Left kidney (tissue), 8 donors: ENCODE results near the gene NECTIN3. TPM values are rescaled to one million over a fixed set of nuclear protein-coding genes. Genes with fewer than 3 reads are reported as not detected.

Experiments
- DNase-seq: peaks from one replicate; pipeline ENCODE4 v3.0.0-alpha.2; 2013
- long read RNA-seq, 8 donors: transcript quantifications; one replicate each; lab custom pipeline, GENCODE V29; 2026
- polyA plus RNA-seq: library from polyadenylated mRNA; unstranded; fragments of 120-200 nt; gene quantifications from one replicate; pipeline ENCODE4 v1.2.1, GENCODE V29; 2013; ENCODE audit not compliant: insufficient read length

NECTIN3 gene, protein sequence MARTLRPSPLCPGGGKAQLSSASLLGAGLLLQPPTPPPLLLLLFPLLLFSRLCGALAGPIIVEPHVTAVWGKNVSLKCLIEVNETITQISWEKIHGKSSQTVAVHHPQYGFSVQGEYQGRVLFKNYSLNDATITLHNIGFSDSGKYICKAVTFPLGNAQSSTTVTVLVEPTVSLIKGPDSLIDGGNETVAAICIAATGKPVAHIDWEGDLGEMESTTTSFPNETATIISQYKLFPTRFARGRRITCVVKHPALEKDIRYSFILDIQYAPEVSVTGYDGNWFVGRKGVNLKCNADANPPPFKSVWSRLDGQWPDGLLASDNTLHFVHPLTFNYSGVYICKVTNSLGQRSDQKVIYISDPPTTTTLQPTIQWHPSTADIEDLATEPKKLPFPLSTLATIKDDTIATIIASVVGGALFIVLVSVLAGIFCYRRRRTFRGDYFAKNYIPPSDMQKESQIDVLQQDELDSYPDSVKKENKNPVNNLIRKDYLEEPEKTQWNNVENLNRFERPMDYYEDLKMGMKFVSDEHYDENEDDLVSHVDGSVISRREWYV
- polyA plus RNA-seq = 42.1 TPM
- long read RNA-seq, donor 1, partial matches to known transcripts = 0 of 4 reads
- long read RNA-seq, donor 1, other reads (novel, unspliced or antisense) = 0 of 4 reads
- long read RNA-seq, donor 2, transcript NECTIN3-206 (6 exons, 3,664 nt) = major isoform, 9 of 9 reads
- long read RNA-seq, donor 2, partial matches to known transcripts = 0 of 9 reads
- long read RNA-seq, donor 2, other reads (novel, unspliced or antisense) = 0 of 9 reads
- long read RNA-seq, donor 3, transcript NECTIN3-206 (6 exons, 3,664 nt) = major isoform, 5 of 5 reads
- long read RNA-seq, donor 3, partial matches to known transcripts = 0 of 5 reads
- long read RNA-seq, donor 3, other reads (novel, unspliced or antisense) = 0 of 5 reads
- long read RNA-seq, donor 4 = 0 reads
- long read RNA-seq, donor 5, partial matches to known transcripts = 0 of 4 reads
- long read RNA-seq, donor 5, other reads (novel, unspliced or antisense) = 0 of 4 reads
- long read RNA-seq, donor 6, transcript NECTIN3-206 (6 exons, 3,664 nt) = major isoform, 11 of 11 reads
- long read RNA-seq, donor 6, partial matches to known transcripts = 0 of 11 reads
- long read RNA-seq, donor 6, other reads (novel, unspliced or antisense) = 0 of 11 reads
- long read RNA-seq, donor 7, transcript NECTIN3-206 (6 exons, 3,664 nt) = major isoform, 10 of 19 reads
- long read RNA-seq, donor 7, partial matches to known transcripts = 9 of 19 reads
- long read RNA-seq, donor 7, other reads (novel, unspliced or antisense) = 0 of 19 reads
- long read RNA-seq, donor 8, partial matches to known transcripts = 0 of 1 reads
- long read RNA-seq, donor 8, other reads (novel, unspliced or antisense) = 0 of 1 reads

DNA sequence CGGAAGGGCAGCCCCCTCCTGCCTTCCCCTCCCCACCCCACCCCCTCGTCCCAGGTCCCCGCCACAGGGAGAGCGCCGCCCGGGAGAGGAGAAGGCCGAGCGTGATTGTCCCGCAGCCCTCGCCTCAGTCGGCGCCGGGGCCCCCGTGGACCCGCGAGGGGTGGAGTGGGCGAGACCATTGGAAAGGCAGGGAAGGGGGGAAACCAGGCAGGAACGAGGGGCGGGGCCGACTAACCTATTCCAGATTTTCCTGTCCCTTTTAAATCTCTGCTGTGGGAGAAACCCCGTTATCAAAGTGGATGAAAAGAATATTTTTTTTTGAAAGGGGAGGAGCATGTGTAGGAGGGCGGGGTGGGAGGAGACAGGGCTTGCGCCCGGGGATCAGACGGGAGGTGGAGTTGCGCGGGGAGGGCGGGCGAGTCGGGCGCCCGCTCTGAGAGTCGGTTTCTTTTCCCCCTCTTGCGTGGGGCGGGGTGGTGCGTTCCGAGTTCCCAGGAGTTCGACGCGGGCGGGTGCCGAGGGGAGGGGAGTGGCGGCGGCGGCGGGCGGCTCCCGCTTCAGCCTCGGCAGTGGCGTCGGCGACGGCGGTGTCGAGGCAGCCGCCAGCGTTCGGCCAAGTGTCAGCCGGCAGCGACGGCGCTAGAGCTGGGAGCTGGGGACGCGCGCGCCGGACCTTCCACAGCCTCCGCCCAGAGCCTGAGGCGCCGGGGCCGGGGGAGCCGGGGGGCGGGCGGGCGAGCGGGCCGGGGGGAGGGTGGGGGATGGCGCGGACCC, at the start of gene NECTIN3:
Gene NECTIN3, plus strand, starts transcription at position 560 of the 774 bp plus-strand sequence. Its CDS starts 202 bp downstream, at position 762.
- DNase-seq = peak; percentile 95

DNA sequence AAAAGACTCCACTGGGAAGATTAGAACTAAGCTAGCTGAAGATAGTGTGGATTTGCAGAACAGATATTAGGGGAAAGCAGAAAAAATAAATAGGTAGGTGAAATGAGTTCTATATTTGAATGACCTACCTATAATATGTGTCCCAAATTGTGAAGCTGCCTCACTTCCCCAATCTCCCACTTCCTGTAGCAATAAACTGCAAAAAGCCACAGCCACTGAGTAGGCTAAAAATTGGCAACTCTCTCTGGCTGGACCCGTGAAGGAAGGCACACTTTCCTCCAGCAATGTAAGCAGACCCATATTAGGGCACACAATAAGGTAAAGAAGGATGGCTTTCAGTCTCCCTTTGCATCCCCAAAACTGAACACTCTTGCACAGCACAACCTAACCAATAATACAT, 43.7 kb upstream of the NECTIN3 start:
- DNase-seq = no peak

DNA sequence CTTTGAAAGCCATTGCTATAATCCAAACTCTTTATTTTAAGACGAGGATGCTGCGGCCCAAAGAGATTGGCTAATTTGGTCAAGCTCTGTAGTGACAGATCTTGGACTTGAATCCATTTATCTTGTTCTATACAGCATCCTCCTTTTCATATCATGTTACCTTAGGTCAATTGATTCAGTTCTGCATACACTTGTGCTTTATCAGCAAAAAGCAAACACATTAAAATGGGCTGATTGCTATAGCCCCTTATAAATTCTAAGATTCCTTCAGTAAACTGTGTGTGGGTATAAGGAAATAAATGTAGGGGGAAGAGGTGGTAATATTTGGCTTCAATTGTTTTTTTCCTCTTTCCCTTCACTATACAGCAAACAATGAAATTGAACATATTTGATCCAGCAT, 40.1 kb upstream of the NECTIN3 start:
- no peak for DNase-seq

DNA sequence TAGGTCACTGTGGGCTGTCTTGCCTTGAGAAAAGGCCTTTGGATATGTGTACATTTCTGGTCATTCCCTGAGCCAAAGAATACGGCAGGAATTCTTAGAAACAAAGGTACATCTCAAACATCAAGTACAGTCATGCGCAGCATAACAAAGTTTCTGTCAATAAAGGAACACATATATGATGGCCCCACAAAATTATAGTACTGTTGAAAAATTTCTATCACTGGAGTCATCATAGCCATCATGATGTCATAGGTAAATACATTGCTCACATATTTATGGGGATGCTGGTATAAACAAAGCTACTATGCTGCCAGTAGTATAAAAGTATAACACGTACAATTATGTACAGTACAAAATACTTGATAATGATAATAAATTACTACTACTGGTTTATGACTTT, 38.9 kb upstream of the NECTIN3 start:
- no peak for DNase-seq

DNA sequence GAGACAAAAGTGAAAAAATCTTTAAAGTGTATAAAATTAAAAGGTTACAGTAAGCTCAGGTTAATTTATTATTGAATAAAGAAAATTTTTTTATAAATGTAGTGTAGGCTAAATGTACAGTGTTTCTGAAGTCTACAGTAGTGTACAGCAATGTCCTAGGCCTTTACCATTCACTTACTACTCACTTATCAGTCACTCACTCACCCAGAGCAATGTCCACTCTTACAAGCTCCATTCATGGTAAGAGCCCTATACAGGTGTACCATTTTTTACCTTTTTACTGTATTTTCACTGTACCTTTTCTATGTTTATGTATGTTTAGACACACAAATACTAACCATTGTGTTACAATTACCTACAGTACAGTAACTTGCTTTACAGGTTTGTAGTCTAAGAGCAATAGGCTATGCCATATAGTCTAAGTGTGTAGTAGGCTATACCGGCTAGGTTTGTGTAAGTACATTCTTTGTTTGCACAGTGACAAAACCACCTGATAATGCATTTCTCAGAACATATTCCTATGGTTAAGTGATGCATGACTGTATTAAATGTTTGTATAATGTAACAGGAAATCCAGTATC, 38.1 kb upstream of the NECTIN3 start:
- no peak for DNase-seq

DNA sequence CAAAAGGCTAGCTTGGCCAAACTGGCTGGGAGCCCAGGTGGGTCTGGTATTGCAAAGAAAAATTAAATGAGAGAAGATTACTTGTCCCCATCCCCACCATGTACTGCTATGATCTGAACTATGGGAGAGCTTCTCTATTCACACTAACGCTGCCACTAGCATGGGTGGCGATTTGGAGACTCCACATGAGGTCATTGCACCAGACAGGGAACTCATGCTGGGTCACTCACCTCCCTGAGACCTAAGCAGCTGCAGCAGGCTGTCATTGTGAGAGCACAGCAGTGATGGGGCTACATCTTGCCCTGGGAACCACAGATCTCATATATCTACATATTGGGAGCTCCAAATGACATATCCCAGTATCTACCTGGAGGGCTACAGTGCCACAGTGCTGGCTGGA, 36.3 kb upstream of the NECTIN3 start:
- DNase-seq = no peak

DNA sequence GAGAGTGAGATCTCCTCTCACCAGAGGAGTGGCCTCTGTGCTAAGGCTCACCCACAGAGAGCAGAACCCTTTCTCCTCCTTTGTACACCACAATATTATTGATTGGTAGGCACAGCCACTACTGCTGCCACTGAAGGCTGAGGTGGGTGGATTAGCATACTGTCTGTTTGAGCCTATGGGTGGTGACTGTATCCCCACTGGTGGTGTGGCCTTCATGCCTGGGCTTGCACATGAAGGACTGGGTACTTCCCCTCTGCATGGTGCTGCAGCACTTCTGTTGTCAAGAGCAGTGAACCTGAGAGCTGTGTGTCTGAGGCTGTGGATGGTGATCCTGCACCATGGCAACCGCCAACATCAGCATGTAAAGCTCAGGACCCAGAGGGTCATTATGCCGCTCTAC, 35.7 kb upstream of the NECTIN3 start:
- DNase-seq = no peak

DNA sequence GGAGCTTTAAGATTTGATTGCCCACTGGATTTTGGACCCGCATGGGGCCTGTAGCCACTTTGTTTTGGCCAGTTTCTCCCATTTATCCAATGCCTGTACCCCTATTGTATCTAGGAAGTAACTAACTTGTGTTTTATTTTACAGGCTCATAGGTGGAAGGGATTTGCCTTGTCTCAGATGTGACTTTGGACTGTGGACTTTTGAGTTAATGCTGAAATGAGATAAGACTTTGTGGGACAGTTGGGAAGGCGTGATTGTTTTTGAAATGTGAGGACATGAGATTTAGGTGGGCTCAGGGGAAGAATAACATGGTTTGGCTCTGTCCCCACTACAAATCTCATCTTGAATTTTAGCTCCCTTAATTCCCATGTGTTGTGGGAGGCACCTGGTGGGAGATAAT, 30.7 kb upstream of the NECTIN3 start:
- no peak for DNase-seq

DNA sequence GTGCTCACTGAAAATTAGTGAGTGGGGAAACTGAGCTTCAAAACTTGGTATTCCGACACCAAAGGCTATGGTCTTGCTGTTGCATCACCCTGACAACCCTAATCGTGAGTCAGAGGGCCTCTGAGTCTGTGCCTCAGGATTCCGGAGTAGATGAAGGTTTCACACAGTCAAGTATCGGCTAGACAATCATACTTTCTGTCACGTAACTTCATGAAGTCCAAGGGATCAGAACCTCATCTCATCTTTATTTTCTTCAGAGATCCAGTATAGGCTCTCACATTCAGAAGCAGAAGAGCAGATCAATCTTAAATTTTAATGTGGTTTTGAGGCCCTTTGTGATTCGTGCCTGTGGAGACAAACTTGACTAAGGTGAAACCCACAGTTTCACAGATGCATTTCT, 26.1 kb upstream of the NECTIN3 start:
- DNase-seq = no peak

DNA sequence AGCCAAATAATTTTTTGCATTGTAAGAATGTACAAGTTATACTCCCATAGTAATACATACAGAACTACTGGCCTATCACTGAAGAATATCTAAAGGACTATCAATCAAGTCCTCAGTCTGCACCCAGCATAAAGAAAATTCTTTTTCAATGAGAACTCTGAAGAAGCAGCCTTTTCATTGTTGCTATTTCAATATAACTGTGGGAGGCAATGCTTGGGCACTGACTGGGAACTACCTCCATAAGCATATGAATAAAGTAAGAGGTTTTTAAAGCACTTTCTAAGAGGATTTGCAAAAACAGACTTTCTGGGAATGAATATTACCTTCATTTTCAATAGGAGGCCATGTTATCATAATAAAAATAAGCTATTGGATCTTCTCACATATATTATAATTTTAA, 24.6 kb upstream of the NECTIN3 start:
- no peak for DNase-seq

DNA sequence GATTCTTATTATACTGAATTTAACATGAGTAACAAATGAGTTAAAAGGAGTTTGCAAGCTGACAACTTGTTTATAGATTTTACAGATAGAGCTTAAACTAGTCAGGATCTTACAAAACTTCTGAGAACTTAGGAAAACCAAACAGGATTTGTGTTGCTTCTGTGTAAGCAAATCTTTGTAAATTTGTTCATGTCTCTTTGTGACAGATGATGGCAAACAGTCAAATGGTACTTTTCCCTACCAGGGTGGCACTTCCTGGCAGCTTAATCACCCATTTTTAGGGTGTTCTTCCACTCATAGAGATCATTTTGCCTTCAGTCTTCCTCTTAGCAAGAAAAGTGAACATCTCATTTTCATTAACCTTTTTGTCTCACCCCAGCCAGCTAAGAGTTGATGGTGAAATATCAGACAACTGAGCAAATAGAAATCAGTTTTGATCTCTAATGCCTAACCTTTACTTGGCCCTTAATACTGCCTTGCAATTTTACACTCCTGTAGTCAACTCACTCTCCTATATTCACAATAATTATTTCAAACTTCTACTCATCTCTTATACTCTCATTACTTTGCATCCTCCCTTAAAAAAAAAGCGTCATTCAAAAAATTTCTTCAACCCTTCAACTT, 23.7 kb upstream of the NECTIN3 start:
- no peak for DNase-seq

DNA sequence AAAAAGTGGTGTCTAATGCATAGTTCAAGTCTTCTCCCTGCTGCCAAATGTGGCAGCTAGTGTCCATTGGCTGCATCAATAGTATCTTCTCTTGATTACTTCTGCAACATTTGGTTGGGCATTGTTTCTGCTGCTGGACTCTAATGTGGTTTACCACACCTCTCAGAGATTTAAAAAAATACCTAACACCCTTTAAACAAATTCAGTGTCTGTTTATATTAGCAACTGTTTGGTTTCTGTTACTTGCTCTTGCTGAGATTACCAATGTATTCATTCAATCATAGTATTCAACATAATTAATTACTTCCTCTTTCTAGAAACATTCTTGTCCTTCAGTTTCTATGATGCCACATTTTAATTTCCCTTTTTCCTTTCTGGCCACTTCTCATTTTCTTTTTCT, 20.3 kb upstream of the NECTIN3 start:
- no peak for DNase-seq

DNA sequence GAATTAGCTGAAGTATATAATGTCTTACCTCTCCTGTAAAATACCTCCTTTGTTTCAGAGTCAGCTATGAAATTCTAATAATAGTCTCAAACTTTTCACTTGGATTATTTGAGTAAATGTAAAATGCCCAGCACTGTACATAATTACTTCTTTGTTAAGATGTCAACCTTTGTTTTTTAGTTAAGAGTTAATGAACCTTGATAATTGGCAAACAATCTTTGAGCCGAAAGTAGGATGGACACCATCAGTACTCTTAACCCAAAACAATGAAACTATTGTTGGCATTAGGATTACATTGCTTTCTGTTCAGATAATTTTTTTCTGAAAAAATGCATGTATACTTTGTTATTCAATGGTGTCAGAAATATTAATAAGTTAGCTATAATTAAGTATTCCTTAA, 3.0 kb upstream of the NECTIN3 start:
- DNase-seq = no peak

DNA sequence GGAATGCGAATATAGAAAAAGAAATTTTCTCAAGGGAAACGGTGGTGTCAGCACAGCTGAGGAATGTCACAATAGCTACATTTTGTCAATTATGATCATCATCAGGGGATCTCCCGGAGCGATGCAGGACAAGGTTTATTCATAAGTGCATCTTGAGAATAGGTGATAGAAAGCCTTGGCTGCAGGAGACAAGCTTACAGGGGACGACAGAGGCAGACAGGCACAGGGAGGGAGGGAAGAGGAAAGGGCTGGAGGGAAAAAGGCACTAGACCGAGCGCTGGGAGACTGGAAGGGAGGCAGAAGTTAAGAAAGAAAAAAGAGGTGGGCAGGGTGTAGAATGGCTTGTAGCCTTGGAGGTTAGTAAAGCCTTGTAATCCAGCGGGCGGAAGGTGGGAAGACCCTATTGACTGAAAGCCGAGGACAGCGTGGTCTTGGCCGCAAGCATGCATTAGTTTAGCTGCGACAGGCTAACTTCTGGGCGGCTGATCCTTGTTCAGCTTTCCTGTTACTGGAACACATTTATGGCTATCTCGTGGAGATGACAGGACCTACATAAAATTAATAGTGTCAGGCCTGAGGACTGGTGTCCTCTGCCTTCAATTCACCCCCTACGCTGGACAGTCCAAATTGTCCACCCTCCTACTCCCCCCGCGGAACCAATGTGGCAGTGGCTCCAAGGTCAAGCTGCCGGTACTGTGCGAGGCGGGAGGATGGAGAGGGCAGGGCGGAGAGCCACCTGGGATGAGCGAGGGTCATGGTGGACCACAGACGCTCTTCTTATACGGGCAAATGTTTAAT, 1.4 kb upstream of the NECTIN3 start:
- no peak for DNase-seq

DNA sequence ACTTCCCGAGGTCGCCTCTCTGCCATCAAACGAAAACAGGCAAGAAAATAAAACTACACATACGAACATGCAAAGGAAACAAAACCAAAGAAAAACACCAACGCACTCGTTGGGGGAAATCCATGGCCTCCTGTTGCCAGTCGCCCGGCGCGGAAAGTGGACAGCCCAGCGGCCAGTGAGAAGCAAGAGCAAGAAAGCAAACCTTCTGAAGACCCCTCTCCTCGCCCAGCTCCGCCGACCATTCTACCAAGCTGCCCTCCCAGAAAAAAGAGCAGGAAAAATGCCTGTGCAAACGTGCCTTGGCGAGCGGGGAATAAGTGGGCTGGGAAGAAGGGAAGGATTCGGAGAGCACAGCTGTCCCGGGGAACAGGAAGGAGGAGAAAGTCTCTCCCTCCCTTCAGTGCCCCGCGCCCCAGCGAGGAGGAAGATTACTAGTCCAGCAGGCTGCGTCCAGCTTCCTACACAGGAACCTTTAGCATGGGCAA, 802 bp upstream of the NECTIN3 start:
- no peak for DNase-seq

DNA sequence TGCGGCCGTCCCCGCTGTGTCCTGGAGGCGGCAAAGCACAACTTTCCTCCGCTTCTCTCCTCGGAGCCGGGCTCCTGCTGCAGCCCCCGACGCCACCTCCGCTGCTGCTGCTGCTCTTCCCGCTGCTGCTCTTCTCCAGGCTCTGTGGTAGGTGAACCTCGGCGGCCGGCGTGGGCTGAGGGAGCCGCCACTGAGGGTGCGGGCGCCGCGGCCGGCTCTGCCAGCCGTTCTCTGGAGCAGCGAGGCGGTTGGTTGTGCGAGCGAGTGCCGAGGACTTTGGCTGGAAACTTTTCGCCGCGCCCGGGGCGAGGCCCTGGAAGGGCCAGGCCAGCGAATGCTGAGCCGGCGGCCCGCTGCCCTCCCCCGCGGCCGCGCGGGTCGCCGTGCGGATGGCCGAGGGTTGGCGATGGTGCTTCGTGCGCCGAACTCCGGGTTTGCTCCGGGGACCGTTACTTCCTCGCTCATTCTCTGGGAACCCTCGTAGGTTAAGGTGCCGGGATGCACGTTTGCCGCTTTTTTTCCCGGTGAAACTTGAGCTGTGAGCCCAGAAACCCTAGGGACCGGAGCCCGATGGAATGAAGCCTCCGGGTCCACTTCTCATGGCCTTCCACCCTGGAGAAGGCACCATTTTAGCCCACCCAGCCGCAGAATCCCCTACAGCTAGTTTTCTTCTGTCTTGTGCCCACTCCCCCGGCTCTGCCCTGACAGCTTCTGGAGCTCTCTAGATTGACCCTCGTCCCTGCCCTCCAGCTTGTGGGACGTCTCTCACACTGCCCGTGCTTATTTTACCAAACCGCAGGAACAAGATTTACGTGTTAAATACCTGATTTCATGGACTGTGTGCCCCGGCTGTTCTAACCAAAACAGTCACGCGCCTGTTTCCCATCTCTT, 660 bp downstream of the NECTIN3 start:
- DNase-seq = peak; percentile 35

DNA sequence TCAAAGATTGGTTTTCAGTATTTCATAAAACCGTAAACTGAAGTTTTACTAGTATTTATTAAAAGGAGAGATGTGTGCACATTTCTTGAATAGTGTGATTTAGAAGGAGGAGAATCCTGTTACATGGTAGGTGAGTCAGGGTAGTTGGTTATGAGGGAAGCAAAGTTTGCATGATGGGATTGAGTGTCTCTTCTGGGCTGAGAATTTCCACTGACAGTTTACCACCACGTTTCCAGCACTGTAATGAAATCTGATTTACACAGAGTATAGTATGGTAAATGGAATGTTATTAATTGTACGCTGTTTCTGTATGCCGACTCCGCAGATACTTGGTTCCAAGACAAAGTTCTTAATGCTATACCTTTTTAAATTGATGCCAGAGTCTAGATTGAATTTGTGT, 1.6 kb downstream of the NECTIN3 start:
- no peak for DNase-seq

DNA sequence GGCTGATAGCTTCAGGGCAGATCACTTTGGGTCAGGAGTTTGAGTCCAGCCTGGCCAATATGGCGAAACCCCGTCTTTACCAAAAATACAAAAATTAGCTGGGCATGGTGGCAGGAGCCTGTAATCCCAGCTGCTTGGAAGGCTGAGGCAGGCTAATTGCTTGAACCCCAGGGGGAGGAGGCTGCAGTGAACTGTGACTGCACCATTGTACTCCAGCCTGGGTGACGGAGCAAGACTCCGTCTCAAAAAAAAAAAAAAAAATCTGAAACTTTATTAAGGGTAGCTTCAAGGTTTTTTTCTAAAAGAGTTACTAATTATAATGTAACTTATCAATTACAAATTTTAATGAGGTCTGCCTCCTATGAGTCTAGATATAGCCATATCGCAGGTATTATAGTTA, 5.1 kb downstream of the NECTIN3 start:
- DNase-seq = no peak
